Sigmoid colon (tissue), 7 donors: ENCODE data around the gene NEUROG1. TPM values are rescaled to one million over a fixed set of nuclear protein-coding genes. Genes with fewer than 3 reads are reported as not detected.

Experiments
- DNase-seq: peaks from one replicate; pipeline ENCODE4 v3.0.0-alpha.2; 2019
- H3K27ac ChIP-seq, 4 donors: fragments of 200-600 bp; sonication (generic); one replicate each; pipeline ENCODE4 v1.5.1; 2016 to 2019; ENCODE audit warnings: mild to moderate bottlenecking in 1 of 4
- H3K27me3 ChIP-seq, 3 donors: fragments of 200-600 bp; sonication (generic); one replicate each; pipeline ENCODE4 v1.5.1; 2019; ENCODE audit warnings: mild to moderate bottlenecking in 1 of 3
- H3K36me3 ChIP-seq, 4 donors: fragments of 200-600 bp; sonication (generic); one replicate each; pipeline ENCODE4 v1.5.1; 2016 to 2019
- H3K4me1 ChIP-seq, 4 donors: fragments of 200-600 bp; sonication (generic); one replicate each; pipeline ENCODE4 v1.5.1; 2017 to 2019
- H3K4me3 ChIP-seq, 4 donors: fragments of 200-600 bp; sonication (generic); one replicate each; pipeline ENCODE4 v1.5.1; 2017 to 2019; ENCODE audit warnings: mild to moderate bottlenecking in 2 of 4, moderate library complexity in 1 of 4
- H3K9me3 ChIP-seq, 4 donors: fragments of 200-600 bp in 3 of 4; sonication (generic) in 3 of 4; one replicate each; pipeline versions ENCODE4 v1.5.1 to v1.6.1; 2013 to 2019
- CTCF ChIP-seq, 4 experiments: fragments of 450-650 bp in 3 of 4; fragments of 200-600 bp in 1 of 4; IDR thresholded peaks; one replicate each; pipeline ENCODE4 v1.5.1; 2016 to 2019; ENCODE audit warnings: antibody characterized with exemption in 4 of 4, mild to moderate bottlenecking in 3 of 4, moderate library complexity in 2 of 4
- EP300 ChIP-seq, 4 donors: sonication (generic); formaldehyde crosslinking; IDR thresholded peaks; one replicate each; pipeline ENCODE4 v1.6.1; 2017; ENCODE audit warnings: antibody characterized with exemption in 4 of 4
- POLR2A ChIP-seq, 2 donors: fragments of 450-650 bp; IDR thresholded peaks; one replicate each; pipeline ENCODE4 v1.6.1; 2016; ENCODE audit warnings: antibody characterized with exemption in 2 of 2, mild to moderate bottlenecking in 2 of 2, moderate library complexity in 2 of 2
- POLR2AphosphoS5 ChIP-seq, 4 donors: sonication (generic); formaldehyde crosslinking; IDR thresholded peaks; one replicate each; pipeline ENCODE4 v1.6.1; 2017; ENCODE audit warnings: antibody characterized with exemption in 4 of 4
- WGBS, 2 donors: extraction: QIAGEN DNeasy Blood & Tissue Kit; methylation state at CpG; one replicate each; pipeline ENCODE4 v1.1.7; 2013; 5-methylcytosine and 5-hydroxymethylcytosine counted together
- intact Hi-C: fragments of 100-400 bp; cut with DNase I; formaldehyde crosslinking; loops from one replicate; pipeline ENCODE4 v1.15.1; 2023
- polyA plus RNA-seq, 3 donors: library from polyadenylated mRNA; stranded (reverse); fragments of 200-250 nt; gene quantifications; one replicate each; pipeline ENCODE4 v1.2.3, GENCODE V29; 2013
- total RNA-seq, 4 donors: library from RNA; depleted of rRNA; stranded (reverse); fragments of >200 nt; gene quantifications; one replicate each; pipeline ENCODE4 v1.1.0, GENCODE V29; 2016
- donor health status: healthy with polysubstance abuse.
- donor health status: Bipolar disorder and iron deficiency.
- donor health status: healthy.

The NEUROG1 gene
- total RNA-seq (not detected), polyA plus RNA-seq (not detected)

- 3% methylated on average over 74 of the region's 74 CpGs for WGBS, 2 donors
- DNase-seq, result no peak
Measured at GRCh38 chr5:135535820-135536801, at the start of gene NEUROG1. NEUROG1 (minus strand) TSS chr5:135535964; CDS start chr5:135535690, 274 bp downstream.

GRCh38 chr5:135584918-135585317, 49.2 kb upstream of the NEUROG1 start:
- no peak overlapping the region for H3K27ac ChIP-seq

More at GRCh38 chr5:135535820-135536801, at the start of gene NEUROG1:
- peaks cover 38 to 100% (median 60%) of the 10 kb centered on the region in 3 donors for H3K27me3 ChIP-seq
- peaks cover 0 to 20% (median 16%) of the 10 kb centered on the region in 4 donors for H3K4me1 ChIP-seq
- peaks cover 0 to 9% (median 1%) of the 10 kb centered on the region in 4 donors for H3K9me3 ChIP-seq
- TF ChIP-seq EP300 (IDR thresholded peaks at IDR 0.05) (no peak), POLR2A (IDR thresholded peaks at IDR 0.05) (no peak), CTCF (IDR thresholded peaks at IDR 0.05) (no peak), POLR2AphosphoS5 (IDR thresholded peaks at IDR 0.05) (no peak)
- no peaks in the 10 kb centered on the region for H3K36me3 ChIP-seq
- no peak within 1 kb of the TSS for H3K27ac ChIP-seq
- intact Hi-C loops, result no loop called here
- H3K4me3 ChIP-seq, result peak within 1 kb of the TSS in 1 of 4 donors; percentile 7

GRCh38 chr5:135584276-135584675, 48.5 kb upstream of the NEUROG1 start:
- Histone ChIP-seq H3K4me3 (no peak overlapping the region), H3K27ac (no peak overlapping the region), H3K4me1 (peaks cover 0 to under 1% (median under 1%) of the 10 kb centered on the region in 4 donors), H3K27me3 (peaks cover 3 to 37% (median 11%) of the 10 kb centered on the region in 3 donors), H3K9me3 (no peaks in the 10 kb centered on the region), H3K36me3 (no peaks in the 10 kb centered on the region)
- intact Hi-C loops, result no loop called here
- TF ChIP-seq CTCF (IDR thresholded peaks at IDR 0.05), result no peak
- TF ChIP-seq EP300 (IDR thresholded peaks at IDR 0.05), result no peak
- TF ChIP-seq POLR2AphosphoS5 (IDR thresholded peaks at IDR 0.05), result no peak
- no peak for DNase-seq
- 80 to 83% methylated on average over 2 of the region's 2 CpGs for WGBS, 2 donors

More at GRCh38 chr5:135584918-135585317, 49.2 kb upstream of the NEUROG1 start:
- no peaks in the 10 kb centered on the region for H3K36me3 ChIP-seq
- H3K4me3 ChIP-seq, result no peak overlapping the region
- no peak for DNase-seq
- no peaks in the 10 kb centered on the region for H3K4me1 ChIP-seq
- WGBS, 2 donors, result 93 to 95% methylated on average over 6 of the region's 6 CpGs
- intact Hi-C loops, result no loop called here
- no peaks in the 10 kb centered on the region for H3K9me3 ChIP-seq
- H3K27me3 ChIP-seq, result peaks cover 0 to 30% (median 5%) of the 10 kb centered on the region in 3 donors
- TF ChIP-seq EP300 (IDR thresholded peaks at IDR 0.05), result no peak
- no peak for TF ChIP-seq CTCF (IDR thresholded peaks at IDR 0.05)
- TF ChIP-seq POLR2A (IDR thresholded peaks at IDR 0.05), result no peak
- no peak for TF ChIP-seq POLR2AphosphoS5 (IDR thresholded peaks at IDR 0.05)

- TF ChIP-seq POLR2A (IDR thresholded peaks at IDR 0.05), result no peak
- no peak for TF ChIP-seq EP300 (IDR thresholded peaks at IDR 0.05)
- no peak for TF ChIP-seq POLR2AphosphoS5 (IDR thresholded peaks at IDR 0.05)
- no peak for TF ChIP-seq CTCF (IDR thresholded peaks at IDR 0.05)
- no peaks in the 10 kb centered on the region for H3K36me3 ChIP-seq
- H3K27me3 ChIP-seq, result peaks cover 13 to 57% (median 32%) of the 10 kb centered on the region in 3 donors
- peaks cover 0 to 12% (median 5%) of the 10 kb centered on the region in 4 donors for H3K4me1 ChIP-seq
- intact Hi-C loops, result no loop called here
- no peak overlapping the region for H3K27ac ChIP-seq
- no peaks in the 10 kb centered on the region for H3K9me3 ChIP-seq
- 68 to 77% methylated on average over 6 of the region's 6 CpGs for WGBS, 2 donors
- no peak for DNase-seq
- no peak overlapping the region for H3K4me3 ChIP-seq
Measured at GRCh38 chr5:135582099-135582781, 46.5 kb upstream of the NEUROG1 start.
